K562 (cell line): ENCODE results near the gene SIDT2. TPM values are rescaled to one million over a fixed set of nuclear protein-coding genes. Genes with fewer than 3 reads are reported as not detected.

Experiments
- CAMTA2 ChIP-seq: fragments of 250-450 bp; sonication (Bioruptor Pico); conservative IDR thresholded peaks from 2 replicates; pipeline ENCODE4 v1.5.1; 2022
- CBX2 ChIP-seq: fragments of 200-600 bp; sonication (generic); IDR thresholded peaks from one replicate; pipeline ENCODE4 v1.6.1; 2012; ENCODE audit warnings: mild to moderate bottlenecking, low read length, inconsistent platforms; ENCODE audit not compliant: insufficient read depth, poor library complexity, severe bottlenecking
- CGGBP1 ChIP-seq: fragments of 250-450 bp; sonication (Bioruptor Pico); IDR thresholded peaks from 2 replicates; pipeline ENCODE4 v1.9.0; 2021; ENCODE audit warnings: mild to moderate bottlenecking
- FOXO4 ChIP-seq: fragments of 450-650 bp; formaldehyde crosslinking; IDR thresholded peaks from 2 replicates; pipeline ENCODE4 v1.4.0; 2020; ENCODE audit warnings: mild to moderate bottlenecking, moderate library complexity
- PBX2 ChIP-seq, 2 experiments: IDR thresholded peaks in 1 of 2; conservative IDR thresholded peaks in 1 of 2; 2 replicates each; pipeline ENCODE4 v1.6.1; 2016; ENCODE audit warnings: low read depth in 2 of 2, mild to moderate bottlenecking in 1 of 2, missing compliant biosample characterization in 1 of 2, missing genetic modification characterization in 1 of 2, moderate library complexity in 1 of 2
- POU5F1 ChIP-seq: fragments of 150-350 bp; IDR thresholded peaks from 2 replicates; pipeline ENCODE4 v1.6.1; 2014; ENCODE audit warnings: borderline replicate concordance, low read length, low read depth, mild to moderate bottlenecking; ENCODE audit not compliant: partially characterized antibody
- RB1 ChIP-seq: fragments of 450-650 bp; IDR thresholded peaks from 2 replicates; pipeline ENCODE4 v1.6.1; 2017; ENCODE audit warnings: low read depth, mild to moderate bottlenecking
- SETDB1 ChIP-seq: IDR thresholded peaks from one replicate; pipeline ENCODE4 v1.6.1; 2012; ENCODE audit warnings: low read length, control low read depth, inconsistent platforms
- TEAD2 ChIP-seq: fragments of 450-650 bp; IDR thresholded peaks from 2 replicates; pipeline ENCODE4 v1.6.1; 2016; ENCODE audit warnings: missing genetic modification characterization, control low read depth, missing compliant biosample characterization
- U2AF2 ChIP-seq: fragments of 200-400 bp; formaldehyde crosslinking; optimal IDR thresholded peaks from 2 replicates; pipeline ENCODE3; 2017; ENCODE audit warnings: low read depth, mild to moderate bottlenecking, low read length
- ZNF143 ChIP-seq: sonication (generic); formaldehyde crosslinking; IDR thresholded peaks from 2 replicates; pipeline ENCODE4 v1.9.0; 2022; ENCODE audit warnings: mild to moderate bottlenecking, missing genetic modification reagents
- ZNF146 ChIP-seq: IDR thresholded peaks from one replicate; pipeline ENCODE4 v1.6.1; 2018; ENCODE audit warnings: missing compliant biosample characterization; ENCODE audit not compliant: unreplicated experiment
- ZNF766 ChIP-seq: fragments of 200-800 bp; sonication (Bioruptor generic); conservative IDR thresholded peaks from 2 replicates; pipeline ENCODE4 v1.6.1; 2016; ENCODE audit warnings: missing genetic modification characterization, missing compliant biosample characterization
- polyA plus RNA-seq, 8 experiments: library from polyadenylated mRNA; depleted of rRNA in 4 of 8; stranded (reverse) in 5 of 8; unstranded in 3 of 8; fragments of >200 nt; fragmentation: Nextera tagmentation in 2 of 8; fragmentation: Illumina TruSeq in 1 of 8; extraction: Ambion mirVana in 2 of 8; extraction: Trizol in 1 of 8; gene quantifications; 2 replicates each; pipeline versions ENCODE4 v1.2.1 to v1.2.3, GENCODE V29; 2011 to 2014; ENCODE audit warnings: inconsistent platforms in 1 of 8, missing spikeins in 1 of 8
- total RNA-seq, 7 experiments: library from RNA; depleted of rRNA in 6 of 7; stranded (reverse); fragments of >200 nt in 6 of 7; fragmentation: Illumina TruSeq in 2 of 7; extraction: Trizol in 2 of 7; gene quantifications; 2 replicates each; pipeline versions ENCODE4 v1.2.1 to v1.2.3, GENCODE V29; 2011 to 2021; ENCODE audit warnings: low replicate concordance in 1 of 7
- TF ChIP-seq, protein P1 (sequence below): fragments of 250-450 bp; sonication (Bioruptor Pico); IDR thresholded peaks from 2 replicates; pipeline ENCODE4 v1.4.0; 2020; ENCODE audit warnings: mild to moderate bottlenecking, moderate library complexity, borderline replicate concordance

SIDT2 gene
- total and polyA plus RNA-seq, 9 of the 15 experiments (the other 6 are each of a cell fraction or from before 2014, with no cell fraction given): 2.4 to 20.2 (median 6.5) TPM

GRCh38 chr11:117144477-117145392 lies 33.8 kb upstream of the SIDT2 start (continued):
- TF ChIP-seq TEAD2 (no peak), POU5F1 (no peak), U2AF2 (no peak), CAMTA2 (CRISPR knock-in tag) (no peak), PBX2 (CRISPR knock-in tag; IDR thresholded peaks at IDR 0.05; ENCODE audit: low read depth) (peak; percentile 58; the same call in 1 of the 2 replicates), PBX2 (tag; conservative IDR thresholded peaks at IDR 0.05; ENCODE audit: low read depth) (no peak), FOXO4 (CRISPR knock-in tag) (no peak), ZNF766 (peak; percentile 30; the same call in 1 of the 2 replicates), RB1 (peak; percentile 55; the same call in 1 of the 2 replicates), ZNF146 (CRISPR knock-in tag) (no peak), ZNF143 (no peak), SETDB1 (no peak), CGGBP1 (CRISPR knock-in tag) (no peak), CBX2 (no peak)
- TF ChIP-seq, protein P1, sequence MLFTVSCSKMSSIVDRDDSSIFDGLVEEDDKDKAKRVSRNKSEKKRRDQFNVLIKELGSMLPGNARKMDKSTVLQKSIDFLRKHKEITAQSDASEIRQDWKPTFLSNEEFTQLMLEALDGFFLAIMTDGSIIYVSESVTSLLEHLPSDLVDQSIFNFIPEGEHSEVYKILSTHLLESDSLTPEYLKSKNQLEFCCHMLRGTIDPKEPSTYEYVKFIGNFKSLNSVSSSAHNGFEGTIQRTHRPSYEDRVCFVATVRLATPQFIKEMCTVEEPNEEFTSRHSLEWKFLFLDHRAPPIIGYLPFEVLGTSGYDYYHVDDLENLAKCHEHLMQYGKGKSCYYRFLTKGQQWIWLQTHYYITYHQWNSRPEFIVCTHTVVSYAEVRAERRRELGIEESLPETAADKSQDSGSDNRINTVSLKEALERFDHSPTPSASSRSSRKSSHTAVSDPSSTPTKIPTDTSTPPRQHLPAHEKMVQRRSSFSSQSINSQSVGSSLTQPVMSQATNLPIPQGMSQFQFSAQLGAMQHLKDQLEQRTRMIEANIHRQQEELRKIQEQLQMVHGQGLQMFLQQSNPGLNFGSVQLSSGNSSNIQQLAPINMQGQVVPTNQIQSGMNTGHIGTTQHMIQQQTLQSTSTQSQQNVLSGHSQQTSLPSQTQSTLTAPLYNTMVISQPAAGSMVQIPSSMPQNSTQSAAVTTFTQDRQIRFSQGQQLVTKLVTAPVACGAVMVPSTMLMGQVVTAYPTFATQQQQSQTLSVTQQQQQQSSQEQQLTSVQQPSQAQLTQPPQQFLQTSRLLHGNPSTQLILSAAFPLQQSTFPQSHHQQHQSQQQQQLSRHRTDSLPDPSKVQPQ (CRISPR knock-in tag): no peak
